GM12878 (cell line): ENCODE data around the gene RUNX3. TPM values are rescaled to one million over a fixed set of nuclear protein-coding genes. Genes with fewer than 3 reads are reported as not detected.

Experiments used
- BCLAF1 ChIP-seq: fragments of 450-650 bp; IDR thresholded peaks from 2 replicates; pipeline ENCODE4 v1.6.1; 2017; ENCODE audit warnings: antibody characterized with exemption, mild to moderate bottlenecking, moderate library complexity
- CEBPB ChIP-seq, 2 experiments: fragments of 150-350 bp in 1 of 2; IDR thresholded peaks; 2 replicates each; pipeline ENCODE4 v1.6.1; 2012 to 2014; ENCODE audit warnings: low read depth in 2 of 2, low read length in 2 of 2, borderline replicate concordance in 1 of 2, inconsistent platforms in 1 of 2
- CEBPZ ChIP-seq: fragments of 150-350 bp; IDR thresholded peaks from 2 replicates; pipeline ENCODE4 v1.6.1; 2016; ENCODE audit warnings: low read depth, low read length
- CHD1 ChIP-seq: IDR thresholded peaks from 2 replicates; pipeline ENCODE4 v1.6.1; 2012; ENCODE audit warnings: low read depth, low read length, improper control_type of control experiment
- HDAC2 ChIP-seq: fragments of 200-600 bp; sonication (generic); IDR thresholded peaks from 2 replicates; pipeline ENCODE4 v1.6.1; 2017
- NFYB ChIP-seq: IDR thresholded peaks from 2 replicates; pipeline ENCODE4 v1.6.1; 2011; ENCODE audit warnings: low read depth, mild to moderate bottlenecking, low read length, improper control_type of control experiment, moderate library complexity; ENCODE audit not compliant: insufficient read depth
- POU2F2 ChIP-seq: IDR thresholded peaks from 3 replicates; pipeline ENCODE4 v1.6.1; 2011; ENCODE audit warnings: low read depth, mild to moderate bottlenecking, low read length, borderline replicate concordance
- RB1 ChIP-seq: fragments of 450-650 bp; formaldehyde crosslinking; IDR thresholded peaks from 2 replicates; pipeline ENCODE4 v1.6.1; 2017; ENCODE audit warnings: mild to moderate bottlenecking, borderline replicate concordance
- REST ChIP-seq: IDR thresholded peaks from 2 replicates; pipeline ENCODE4 v1.6.1; 2012; ENCODE audit warnings: mild to moderate bottlenecking, low read depth, low read length
- SMAD1 ChIP-seq: fragments of 450-650 bp; IDR thresholded peaks from 2 replicates; pipeline ENCODE4 v1.6.1; 2018; ENCODE audit warnings: mild to moderate bottlenecking, low read depth; ENCODE audit not compliant: partially characterized antibody
- SUZ12 ChIP-seq: fragments of 200-600 bp; sonication (generic); IDR thresholded peaks from one replicate; pipeline ENCODE4 v1.6.1; 2018; ENCODE audit warnings: antibody characterized with exemption, mild to moderate bottlenecking; ENCODE audit not compliant: unreplicated experiment
- ZBTB4 ChIP-seq: fragments of 450-650 bp; formaldehyde crosslinking; IDR thresholded peaks from 2 replicates; pipeline ENCODE4 v1.4.0; 2022; ENCODE audit warnings: mild to moderate bottlenecking, moderate library complexity
- ZZZ3 ChIP-seq: IDR thresholded peaks from 2 replicates; pipeline ENCODE4 v1.6.1; 2011; ENCODE audit warnings: low read depth; ENCODE audit not compliant: control insufficient read depth, insufficient read length
- polyA plus RNA-seq, 11 experiments: library from polyadenylated mRNA; depleted of rRNA in 4 of 11; unstranded in 6 of 11; stranded (reverse) in 5 of 11; fragments of >200 nt; fragmentation: Nextera tagmentation in 4 of 11; fragmentation: Illumina TruSeq in 1 of 11; extraction: Ambion mirVana in 4 of 11; extraction: Trizol in 1 of 11; gene quantifications; 1 replicate in 1 of 11; 2 replicates in 10 of 11; pipeline versions ENCODE4 v1.2.1 to v1.2.3, GENCODE V29; 2011 to 2016; ENCODE audit warnings: inconsistent platforms in 2 of 11, missing spikeins in 2 of 11, low read depth in 1 of 11
- total RNA-seq, 4 experiments: library from RNA; depleted of rRNA in 3 of 4; stranded (reverse); fragments of >200 nt in 3 of 4; fragmentation: Illumina TruSeq in 1 of 4; extraction: Trizol in 1 of 4; gene quantifications; 2 replicates each; pipeline versions ENCODE4 v1.2.1 to v1.2.3, GENCODE V29; 2013 to 2021

The RUNX3 gene
- total and polyA plus RNA-seq, 10 of the 15 experiments (the other 5 are each of a cell fraction or from before 2014, with no cell fraction given): 19.0 to 151 (median 31.4) TPM

GRCh38 chr1:24966724-24967346 is 36.8 kb upstream of the RUNX3 start (continued):
- TF ChIP-seq SUZ12: no peak
- no peak for TF ChIP-seq CHD1
- no peak for TF ChIP-seq SMAD1
- TF ChIP-seq ZZZ3: no peak
- no peak for TF ChIP-seq NFYB
- TF ChIP-seq HDAC2: no peak
- no peak for TF ChIP-seq ZBTB4 (CRISPR knock-in tag)
- TF ChIP-seq POU2F2: no peak
- TF ChIP-seq BCLAF1: no peak
- TF ChIP-seq CEBPB (IDR thresholded peaks at IDR 0.05; ENCODE audit: borderline replicate concordance in 1 of 2, low read depth in 2 of 2, low read length in 2 of 2): no peak
- no peak for TF ChIP-seq CEBPZ
- TF ChIP-seq RB1: no peak
- TF ChIP-seq REST: no peak
